GM13976 (cell line): ENCODE data around the gene HNRNPA0.
"Not testable (repeated sequence)": the region's sequence is repeated elsewhere in the genome, so short reads cannot be mapped to it uniquely, and the experiment has no call there.

Experiments
- DNase-seq: peaks from one replicate; pipeline ENCODE4 v3.0.0; 2012; ENCODE audit warnings: low spot score
- in situ Hi-C: fragments of 300-500 bp; cut with MboI; formaldehyde crosslinking; loops from one replicate; pipeline ENCODE4 v1.12.0; 2022; ENCODE audit warnings: low sequenced_read_pairs, mixed read lengths, inconsistent platforms; ENCODE audit not compliant: unreplicated experiment
- TF ChIP-seq, protein P1 (sequence below): IDR thresholded peaks from 2 replicates; pipeline ENCODE4 v1.5.1; 2012; ENCODE audit warnings: borderline replicate concordance, mild to moderate bottlenecking; ENCODE audit not compliant: insufficient read depth; ENCODE audit errors: extremely low read depth, missing control alignments, control extremely low read depth

The HNRNPA0 gene

DNA sequence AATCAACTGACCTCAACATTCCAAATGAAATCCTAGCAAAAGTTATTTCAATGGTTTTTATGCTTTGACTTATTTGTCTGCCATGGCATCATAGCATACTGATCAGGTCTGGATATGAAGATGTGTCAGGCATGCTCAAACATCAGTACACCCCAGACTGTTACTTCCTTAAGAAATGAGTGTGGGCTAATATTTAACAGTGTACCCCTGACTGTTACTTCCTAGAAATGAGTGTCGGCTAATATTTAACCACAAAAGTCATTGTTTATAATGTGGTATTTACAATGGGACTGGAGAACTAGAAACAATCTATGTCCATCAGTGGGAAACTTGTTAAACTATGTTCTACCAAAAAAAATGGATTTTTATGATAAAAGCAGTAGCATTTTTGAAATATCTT is 38.1 kb upstream of the HNRNPA0 start:
- in situ Hi-C loops: no loop called here
- TF ChIP-seq, protein P1, sequence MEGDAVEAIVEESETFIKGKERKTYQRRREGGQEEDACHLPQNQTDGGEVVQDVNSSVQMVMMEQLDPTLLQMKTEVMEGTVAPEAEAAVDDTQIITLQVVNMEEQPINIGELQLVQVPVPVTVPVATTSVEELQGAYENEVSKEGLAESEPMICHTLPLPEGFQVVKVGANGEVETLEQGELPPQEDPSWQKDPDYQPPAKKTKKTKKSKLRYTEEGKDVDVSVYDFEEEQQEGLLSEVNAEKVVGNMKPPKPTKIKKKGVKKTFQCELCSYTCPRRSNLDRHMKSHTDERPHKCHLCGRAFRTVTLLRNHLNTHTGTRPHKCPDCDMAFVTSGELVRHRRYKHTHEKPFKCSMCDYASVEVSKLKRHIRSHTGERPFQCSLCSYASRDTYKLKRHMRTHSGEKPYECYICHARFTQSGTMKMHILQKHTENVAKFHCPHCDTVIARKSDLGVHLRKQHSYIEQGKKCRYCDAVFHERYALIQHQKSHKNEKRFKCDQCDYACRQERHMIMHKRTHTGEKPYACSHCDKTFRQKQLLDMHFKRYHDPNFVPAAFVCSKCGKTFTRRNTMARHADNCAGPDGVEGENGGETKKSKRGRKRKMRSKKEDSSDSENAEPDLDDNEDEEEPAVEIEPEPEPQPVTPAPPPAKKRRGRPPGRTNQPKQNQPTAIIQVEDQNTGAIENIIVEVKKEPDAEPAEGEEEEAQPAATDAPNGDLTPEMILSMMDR: no peak
- no peak for DNase-seq

DNA sequence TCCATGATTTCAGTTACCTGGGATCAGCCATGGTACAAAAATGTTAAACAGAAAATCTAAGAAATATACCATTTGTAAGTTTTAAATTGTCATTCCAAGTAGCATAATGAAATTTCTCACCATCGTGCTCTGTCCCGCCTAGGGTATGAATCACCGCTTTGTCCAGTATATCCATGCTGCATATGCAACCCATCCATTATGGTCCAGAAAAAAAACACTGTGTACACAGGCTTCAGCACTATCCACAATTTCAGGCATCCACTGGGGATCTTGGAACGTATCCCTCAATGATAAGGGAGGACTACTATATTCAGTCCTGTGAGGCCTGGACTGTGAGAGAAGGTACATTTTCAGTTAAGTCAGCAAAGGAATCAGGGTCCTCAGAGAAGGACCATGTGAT is 37.6 kb upstream of the HNRNPA0 start:
- DNase-seq: no peak
- TF ChIP-seq, protein P1: no peak
- in situ Hi-C loops: no loop called here

DNA sequence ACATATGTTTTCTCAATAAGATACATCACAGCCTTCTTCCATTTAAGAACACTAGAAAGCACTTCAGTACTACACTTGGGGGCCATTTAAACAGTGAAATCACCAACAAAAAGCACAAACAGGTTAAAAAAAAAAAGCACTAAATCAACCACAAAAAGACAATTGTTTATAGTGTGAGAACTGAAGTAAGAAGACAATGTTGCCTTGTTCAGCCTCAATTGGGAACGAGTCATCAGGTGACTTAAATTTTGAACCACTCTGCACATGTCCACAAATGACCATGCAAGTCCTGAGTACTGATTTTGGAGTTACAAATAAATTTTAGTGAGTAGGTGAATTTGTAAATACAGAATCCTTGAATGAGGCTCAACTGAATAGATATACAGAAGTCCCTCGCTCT is 37.2 kb upstream of the HNRNPA0 start:
- TF ChIP-seq, protein P1: no peak
- in situ Hi-C loops: no loop called here

DNA sequence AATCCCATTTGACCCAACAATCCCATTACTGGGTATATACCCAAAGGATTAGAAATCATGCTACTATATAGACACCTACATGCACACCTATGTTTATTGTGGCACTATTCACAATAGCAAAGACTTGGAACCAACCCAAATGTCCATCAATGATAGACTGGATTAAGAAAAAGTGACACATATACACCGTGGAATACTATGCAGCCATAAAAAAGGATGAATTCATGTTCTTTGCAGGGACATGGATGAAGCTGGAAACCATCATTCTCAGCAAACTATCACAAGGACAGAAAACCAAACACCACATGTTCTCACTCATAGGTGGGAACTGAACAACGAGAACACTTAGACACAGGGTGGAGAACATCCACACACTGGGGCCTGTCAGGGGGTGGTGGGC is 34.4 kb upstream of the HNRNPA0 start:
- DNase-seq, in situ Hi-C loops: not testable (repeated sequence)

More for the DNA sequence above, 37.2 kb upstream of the HNRNPA0 start:
- DNase-seq: no peak

DNA sequence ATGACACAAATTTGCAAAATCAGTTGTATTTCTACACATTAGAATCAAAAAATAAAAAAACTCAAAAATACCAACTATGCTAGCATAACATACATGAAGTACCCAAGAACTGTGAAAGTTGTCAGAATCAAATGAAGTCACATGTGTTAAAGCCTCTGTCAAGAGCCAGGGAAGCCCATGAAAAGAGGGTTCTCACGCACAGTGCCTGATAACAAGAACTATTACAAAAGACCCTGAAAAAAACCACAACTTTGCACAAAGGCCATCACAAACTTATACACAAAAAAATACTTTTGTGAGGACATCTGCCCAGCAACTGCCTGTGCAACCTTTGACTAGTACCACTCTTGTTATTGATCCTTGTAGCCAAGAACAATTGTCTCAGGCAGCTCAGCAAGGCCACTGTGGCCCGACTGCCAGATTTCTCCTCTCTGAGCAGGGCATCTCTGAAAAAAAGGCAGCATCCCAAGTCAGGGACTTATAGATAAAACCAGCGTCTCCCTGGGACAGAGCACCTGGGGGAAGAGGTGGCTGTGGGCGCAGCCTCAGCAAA is 28.9 kb upstream of the HNRNPA0 start:
- DNase-seq: no peak
- TF ChIP-seq, protein P1: no peak
- in situ Hi-C loops: no loop called here

DNA sequence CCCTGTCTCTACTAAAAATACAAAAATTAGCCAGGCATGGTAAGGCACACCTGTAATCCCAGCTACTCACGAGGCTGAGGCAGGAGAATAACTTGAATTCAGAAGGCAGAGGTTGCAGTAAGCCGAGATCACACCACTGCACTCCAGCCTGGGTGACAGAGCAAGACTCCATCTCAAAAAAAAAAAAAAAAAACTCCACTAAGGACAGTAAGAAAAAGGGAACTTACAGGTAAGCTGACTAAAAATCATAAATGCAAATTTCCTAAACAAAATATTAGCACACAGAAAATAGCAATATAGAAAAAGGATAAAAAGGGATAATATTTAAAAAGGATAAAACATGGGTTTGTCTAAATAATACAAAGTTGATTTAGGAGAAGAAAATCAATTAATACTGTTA is 27.9 kb upstream of the HNRNPA0 start:
- no peak for DNase-seq
- TF ChIP-seq, protein P1: no peak
- in situ Hi-C loops: no loop called here

DNA sequence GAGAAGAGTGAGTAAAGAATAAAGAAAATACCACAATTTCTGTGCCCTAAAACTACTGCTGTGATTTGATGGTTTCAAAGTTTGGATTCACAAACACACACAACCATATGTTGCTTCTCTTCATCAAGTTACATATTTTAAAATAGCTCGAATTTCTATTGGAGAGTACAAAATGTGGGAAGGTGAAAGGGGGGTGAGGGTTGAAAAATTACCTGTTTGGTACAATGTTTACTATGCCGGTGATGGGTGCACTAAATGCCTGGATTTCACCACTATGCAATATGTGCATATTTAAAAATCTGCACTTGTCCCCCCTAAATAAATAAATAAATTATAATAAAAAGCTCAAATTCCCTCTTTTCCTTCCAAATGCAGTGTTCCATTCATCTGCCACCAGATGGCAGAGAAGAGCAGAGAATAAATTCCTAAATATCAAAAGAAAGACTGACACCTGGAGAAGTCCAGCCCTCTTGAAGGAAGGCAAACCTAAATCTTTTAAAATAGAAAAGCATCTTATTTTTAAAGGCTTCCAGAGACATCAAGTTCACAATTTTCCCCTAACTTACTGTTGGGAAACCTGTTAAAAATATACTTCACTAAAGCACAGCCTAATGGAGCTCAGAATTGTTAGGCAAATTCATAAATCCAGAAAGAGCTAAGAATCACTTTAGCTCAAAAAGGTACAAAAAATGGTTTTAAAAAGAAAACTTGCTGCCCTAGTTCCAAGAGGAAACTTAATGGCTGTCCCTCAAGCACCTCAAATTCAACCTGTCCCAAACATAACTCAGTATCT is 24.8 kb upstream of the HNRNPA0 start:
- in situ Hi-C loops: no loop called here
- TF ChIP-seq, protein P1: peak; percentile 51
- DNase-seq: peak; percentile 26

DNA sequence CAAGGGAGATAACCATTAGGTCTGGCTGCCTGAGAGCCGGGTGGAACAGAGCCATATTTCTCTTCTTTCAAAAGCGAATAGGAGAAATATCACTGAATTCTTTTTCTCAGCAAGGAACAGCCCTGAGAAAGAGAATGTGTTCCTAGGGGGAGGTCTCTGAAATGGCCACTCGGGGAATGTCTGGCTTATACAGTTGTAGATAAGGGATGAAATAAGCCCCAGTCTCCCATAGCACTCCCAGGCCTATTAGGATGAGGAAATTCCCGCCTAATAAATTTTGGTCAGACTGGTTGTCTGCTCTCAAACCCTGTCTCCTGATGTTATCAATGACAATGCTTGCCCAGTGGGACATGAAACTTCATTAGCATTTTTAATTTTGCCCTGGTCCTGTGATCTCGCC is 13.8 kb upstream of the HNRNPA0 start:
- in situ Hi-C loops, DNase-seq: not testable (repeated sequence)
